ENCODE results near the gene TSC1. TPM values are rescaled to one million over a fixed set of nuclear protein-coding genes. Genes with fewer than 3 reads are reported as not detected.

The TSC1 gene
- total and polyA plus RNA-seq, 2 donors (not counting 3 experiments of a cell fraction or from before 2014, with no cell fraction given): 43.9 to 51.2 TPM

GRCh38 chr9:132957805-132958204 lies 13.4 kb upstream of the TSC1 start:
- TF ChIP-seq POLR2AphosphoS5 (IDR thresholded peaks at IDR 0.05; ENCODE audit: insufficient read depth, low read depth, low read length): no peak
- TF ChIP-seq FOS (IDR thresholded peaks at IDR 0.05; ENCODE audit: borderline replicate concordance, insufficient read depth, low read length): no peak
- TF ChIP-seq CTCF (IDR thresholded peaks at IDR 0.05; ENCODE audit: extremely low read depth in 1 of 2, insufficient read depth in 1 of 2, low read depth in 1 of 2, low read length in 2 of 2): no peak
- TF ChIP-seq MYC (IDR thresholded peaks at IDR 0.05; ENCODE audit: low read depth, low read length): no peak
- DNase-seq (ENCODE audit: low read depth, low spot score) (no peak), FAIRE-seq (no peak)
- no peaks in the 10 kb centered on the region for H3K79me2 ChIP-seq (ENCODE audit: control insufficient read depth, insufficient read depth, low read length)
- no peak overlapping the region for H3K4me3 ChIP-seq (replicated peaks in 1 of 3; ENCODE audit: insufficient read depth in 1 of 3, low read depth in 1 of 3, low read length in 3 of 3)
- no peaks in the 10 kb centered on the region for H3K9me3 ChIP-seq (replicated peaks; ENCODE audit: control insufficient read depth, insufficient read depth, low read length)
- H3K4me2 ChIP-seq (ENCODE audit: insufficient read depth, low read length): no peak overlapping the region
- POLR2A ChIA-PET: no interaction called here
- intact Hi-C loops (cut with micrococcal nuclease): no loop called here
- no TSS peak for BruUV-seq (replicated peaks)
- H3K27ac ChIP-seq (ENCODE audit: insufficient read depth, low read depth, low read length): no peak overlapping the region
- no peaks in the 10 kb centered on the region for H3K36me3 ChIP-seq (ENCODE audit: control insufficient read depth in 2 of 2, extremely low read depth in 1 of 2, insufficient read depth in 2 of 2, low read length in 2 of 2)
- no peak overlapping the region for H2AFZ ChIP-seq (ENCODE audit: low read depth, low read length)
- H3K27me3 ChIP-seq (ENCODE audit: control insufficient read depth in 2 of 2, insufficient read depth in 2 of 2, low read length in 2 of 2): peaks cover 0 to 3% of the 10 kb centered on the region in 2 experiments
- no peaks in the 10 kb centered on the region for H3K4me1 ChIP-seq (ENCODE audit: control insufficient read depth, extremely low read depth, insufficient read depth, low read length)
- H4K20me1 ChIP-seq (replicated peaks; ENCODE audit: control insufficient read depth, extremely low read depth, insufficient read depth, low read length): no peaks in the 10 kb centered on the region
- H3K9me1 ChIP-seq (replicated peaks; ENCODE audit: control insufficient read depth, extremely low read depth, insufficient read depth, low read length): no peaks in the 10 kb centered on the region
- dilution Hi-C loops (cut with MboI; ENCODE audit: extremely low pct_ligation_motif_present, low sequenced_read_pairs): no loop called here
- no peak overlapping the region for H3K9ac ChIP-seq (replicated peaks; ENCODE audit: extremely low read depth, insufficient read depth, low read length)
- CTCF ChIA-PET: interaction anchor here (1.0 kb wide), 1 partner anchor 15 kb away, joined by 3 read pairs; no protein-coding TSS in a partner anchor

- Histone ChIP-seq H3K4me2 (ENCODE audit: insufficient read depth, low read length) (no peak overlapping the region), H3K27ac (ENCODE audit: insufficient read depth, low read depth, low read length) (no peak overlapping the region), H3K36me3 (ENCODE audit: control insufficient read depth in 2 of 2, extremely low read depth in 1 of 2, insufficient read depth in 2 of 2, low read length in 2 of 2) (no peaks in the 10 kb centered on the region), H3K9me1 (replicated peaks; ENCODE audit: control insufficient read depth, extremely low read depth, insufficient read depth, low read length) (no peaks in the 10 kb centered on the region), H3K4me1 (ENCODE audit: control insufficient read depth, extremely low read depth, insufficient read depth, low read length) (no peaks in the 10 kb centered on the region), H3K79me2 (ENCODE audit: control insufficient read depth, insufficient read depth, low read length) (no peaks in the 10 kb centered on the region), H3K9me3 (replicated peaks; ENCODE audit: control insufficient read depth, insufficient read depth, low read length) (no peaks in the 10 kb centered on the region), H4K20me1 (replicated peaks; ENCODE audit: control insufficient read depth, extremely low read depth, insufficient read depth, low read length) (no peaks in the 10 kb centered on the region), H2AFZ (ENCODE audit: low read depth, low read length) (no peak overlapping the region), H3K4me3 (replicated peaks in 1 of 3; ENCODE audit: insufficient read depth in 1 of 3, low read depth in 1 of 3, low read length in 3 of 3) (no peak overlapping the region), H3K27me3 (ENCODE audit: control insufficient read depth in 2 of 2, insufficient read depth in 2 of 2, low read length in 2 of 2) (peaks cover 0 to 8% of the 10 kb centered on the region in 2 experiments), H3K9ac (replicated peaks; ENCODE audit: extremely low read depth, insufficient read depth, low read length) (no peak overlapping the region)
- ChIA-PET POLR2A (no interaction called here), CTCF (interaction anchor here (1.6 to 1.7 kb wide), 2 partner anchors 18 to 66 kb away, joined by 3 to 5 read pairs; no protein-coding TSS in a partner anchor)
- intact Hi-C loops (cut with micrococcal nuclease): no loop called here
- BruUV-seq (replicated peaks): no TSS peak
- DNase-seq (ENCODE audit: low read depth, low spot score): no peak
- dilution Hi-C loops (cut with MboI; ENCODE audit: extremely low pct_ligation_motif_present, low sequenced_read_pairs): no loop called here
- TF ChIP-seq CTCF (IDR thresholded peaks at IDR 0.05; ENCODE audit: extremely low read depth in 1 of 2, insufficient read depth in 1 of 2, low read depth in 1 of 2, low read length in 2 of 2) (no peak), MAX (IDR thresholded peaks at IDR 0.05; ENCODE audit: insufficient read depth, insufficient read length) (no peak), JUN (IDR thresholded peaks at IDR 0.05; ENCODE audit: borderline replicate concordance, insufficient read depth, insufficient read length, low read depth) (no peak), POLR2AphosphoS5 (IDR thresholded peaks at IDR 0.05; ENCODE audit: insufficient read depth, low read depth, low read length) (no peak)
- FAIRE-seq: no peak
These were observed 11.4 kb upstream of the TSC1 start for GRCh38 chr9:132955768-132956167.
